ENCODE measurements around the gene LPCAT1. TPM values are rescaled to one million over a fixed set of nuclear protein-coding genes. Genes with fewer than 3 reads are reported as not detected.

The LPCAT1 gene
- total RNA-seq, 5 donors from 2014 or later (not counting 1 experiment from before 2014, with no cell fraction given): 27.9 to 57.7 (median 50.3) TPM

- no peak overlapping the region for H3K27ac Mint-ChIP-seq
- H3K27me3 Mint-ChIP-seq: peaks cover 3 to 4% of the 10 kb centered on the region in 2 donors
- Histone ChIP-seq H3K36me3 (ENCODE audit: control insufficient read depth in 2 of 2, extremely low read depth in 1 of 2, insufficient read depth in 1 of 2, low read length in 1 of 2) (no peaks in the 10 kb centered on the region), H3K27ac (ENCODE audit: low read length) (no peak overlapping the region), H3K4me1 (ENCODE audit: control insufficient read depth in 1 of 2, extremely low read depth in 1 of 2, insufficient read depth in 2 of 2, low read length in 2 of 2) (no peaks in the 10 kb centered on the region), H3K9me3 (no peaks in the 10 kb centered on the region), H3K4me3 (ENCODE audit: control insufficient read depth in 1 of 2, extremely low read depth in 1 of 2, low read length in 1 of 2) (no peak overlapping the region), H3K27me3 (replicated peaks in 1 of 2; ENCODE audit: control insufficient read depth in 2 of 2, extremely low read depth in 1 of 2, insufficient read depth in 2 of 2, low read length in 1 of 2) (peaks cover 0 to 19% of the 10 kb centered on the region in 2 experiments)
- H3K4me1 Mint-ChIP-seq: no peaks in the 10 kb centered on the region
- WGBS (ENCODE audit: insufficient coverage): 71% methylated on average over 11 of the region's 11 CpGs
- CTCF ChIA-PET: no interaction called here
- POLR2A ChIA-PET: no interaction called here
- ATAC-seq (replicated peaks in 1 of 4) (no peak), DNase-seq (no peak)
- H3K4me3 Mint-ChIP-seq: no peak overlapping the region
- H3K9me3 Mint-ChIP-seq: peaks cover 0 to 4% (median 0%) of the 10 kb centered on the region in 3 donors
- no peaks in the 10 kb centered on the region for H3K36me3 Mint-ChIP-seq
These were observed 104.1 kb downstream of the LPCAT1 start for GRCh38 chr5:1419476-1420210.

GRCh38 chr5:1418921-1419280, 104.9 kb downstream of the LPCAT1 start:
- no peaks in the 10 kb centered on the region for H3K9me3 ChIP-seq
- Mint-ChIP-seq H3K27me3 (no peaks in the 10 kb centered on the region), H3K36me3 (no peaks in the 10 kb centered on the region), H3K4me3 (no peak overlapping the region), H3K27ac (no peak overlapping the region), H3K4me1 (no peaks in the 10 kb centered on the region), H3K9me3 (peaks cover 0 to 4% (median 0%) of the 10 kb centered on the region in 3 donors)
- H3K4me3 ChIP-seq (ENCODE audit: control insufficient read depth in 1 of 2, extremely low read depth in 1 of 2, low read length in 1 of 2): no peak overlapping the region
- CTCF ChIA-PET: interaction anchor here in 1 of 2 donors (0.7 kb wide), 1 partner anchor 39 kb away, joined by 3 read pairs; no protein-coding TSS in a partner anchor
- no peaks in the 10 kb centered on the region for H3K4me1 ChIP-seq (ENCODE audit: control insufficient read depth in 1 of 2, extremely low read depth in 1 of 2, insufficient read depth in 2 of 2, low read length in 2 of 2)
- POLR2A ChIA-PET: no interaction called here
- no peak for ATAC-seq (replicated peaks in 1 of 4)
- H3K27me3 ChIP-seq (replicated peaks in 1 of 2; ENCODE audit: control insufficient read depth in 2 of 2, extremely low read depth in 1 of 2, insufficient read depth in 2 of 2, low read length in 1 of 2): peaks cover 0 to 18% of the 10 kb centered on the region in 2 experiments
- H3K27ac ChIP-seq (ENCODE audit: low read length): no peak overlapping the region
- no peak for DNase-seq
- H3K36me3 ChIP-seq (ENCODE audit: control insufficient read depth in 2 of 2, extremely low read depth in 1 of 2, insufficient read depth in 1 of 2, low read length in 1 of 2): no peaks in the 10 kb centered on the region

GRCh38 chr5:1418238-1418920, 105.4 kb downstream of the LPCAT1 start:
- DNase-seq (no peak), ATAC-seq (replicated peaks in 1 of 4) (no peak)
- Histone ChIP-seq H3K27me3 (replicated peaks in 1 of 2; ENCODE audit: control insufficient read depth in 2 of 2, extremely low read depth in 1 of 2, insufficient read depth in 2 of 2, low read length in 1 of 2) (peaks cover 0 to 20% of the 10 kb centered on the region in 2 experiments), H3K9me3 (no peaks in the 10 kb centered on the region), H3K4me1 (ENCODE audit: control insufficient read depth in 1 of 2, extremely low read depth in 1 of 2, insufficient read depth in 2 of 2, low read length in 2 of 2) (no peaks in the 10 kb centered on the region), H3K4me3 (ENCODE audit: control insufficient read depth in 1 of 2, extremely low read depth in 1 of 2, low read length in 1 of 2) (no peak overlapping the region), H3K36me3 (ENCODE audit: control insufficient read depth in 2 of 2, extremely low read depth in 1 of 2, insufficient read depth in 1 of 2, low read length in 1 of 2) (no peaks in the 10 kb centered on the region), H3K27ac (ENCODE audit: low read length) (no peak overlapping the region)
- H3K4me1 Mint-ChIP-seq: no peaks in the 10 kb centered on the region
- H3K27me3 Mint-ChIP-seq: no peaks in the 10 kb centered on the region
- ChIA-PET POLR2A (no interaction called here), CTCF (interaction anchor here in 1 of 2 donors (0.7 kb wide), 1 partner anchor 38 kb away, joined by 3 read pairs; no protein-coding TSS in a partner anchor)
- 89% methylated on average over 2 of the region's 2 CpGs for WGBS (ENCODE audit: insufficient coverage)
- no peak overlapping the region for H3K27ac Mint-ChIP-seq
- no peak overlapping the region for H3K4me3 Mint-ChIP-seq
- H3K9me3 Mint-ChIP-seq: peaks cover 0 to 4% (median 0%) of the 10 kb centered on the region in 3 donors
- H3K36me3 Mint-ChIP-seq: no peaks in the 10 kb centered on the region

- 69% methylated on average over 5 of the region's 6 CpGs for WGBS (ENCODE audit: insufficient coverage)
These were observed 106.1 kb downstream of the LPCAT1 start for GRCh38 chr5:1417586-1418225.

GRCh38 chr5:1416856-1417469, 106.8 kb downstream of the LPCAT1 start:
- Histone ChIP-seq H3K36me3 (ENCODE audit: control insufficient read depth in 2 of 2, extremely low read depth in 1 of 2, insufficient read depth in 1 of 2, low read length in 1 of 2) (no peaks in the 10 kb centered on the region), H3K4me1 (ENCODE audit: control insufficient read depth in 1 of 2, extremely low read depth in 1 of 2, insufficient read depth in 2 of 2, low read length in 2 of 2) (no peaks in the 10 kb centered on the region), H3K27me3 (replicated peaks in 1 of 2; ENCODE audit: control insufficient read depth in 2 of 2, extremely low read depth in 1 of 2, insufficient read depth in 2 of 2, low read length in 1 of 2) (peaks cover 0 to 31% of the 10 kb centered on the region in 2 experiments), H3K9me3 (no peaks in the 10 kb centered on the region), H3K4me3 (ENCODE audit: control insufficient read depth in 1 of 2, extremely low read depth in 1 of 2, low read length in 1 of 2) (no peak overlapping the region), H3K27ac (ENCODE audit: low read length) (no peak overlapping the region)
- Mint-ChIP-seq H3K4me1 (no peaks in the 10 kb centered on the region), H3K27ac (no peak overlapping the region), H3K4me3 (no peak overlapping the region), H3K27me3 (peaks cover 3% of the 10 kb centered on the region in 2 donors), H3K9me3 (peaks cover 0 to 4% (median 0%) of the 10 kb centered on the region in 3 donors), H3K36me3 (no peaks in the 10 kb centered on the region)
- POLR2A ChIA-PET: no interaction called here
- CTCF ChIA-PET: no interaction called here
- ATAC-seq (replicated peaks in 1 of 4) (no peak), DNase-seq (no peak)
- 79% methylated on average over 12 of the region's 12 CpGs for WGBS (ENCODE audit: insufficient coverage)

More at GRCh38 chr5:1417586-1418225, 106.1 kb downstream of the LPCAT1 start:
- Mint-ChIP-seq H3K27ac (no peak overlapping the region), H3K4me1 (no peaks in the 10 kb centered on the region), H3K27me3 (no peaks in the 10 kb centered on the region), H3K36me3 (no peaks in the 10 kb centered on the region), H3K9me3 (peaks cover 0 to 4% (median 0%) of the 10 kb centered on the region in 3 donors), H3K4me3 (no peak overlapping the region)
- Histone ChIP-seq H3K27me3 (replicated peaks in 1 of 2; ENCODE audit: control insufficient read depth in 2 of 2, extremely low read depth in 1 of 2, insufficient read depth in 2 of 2, low read length in 1 of 2) (peaks cover 0 to 23% of the 10 kb centered on the region in 2 experiments), H3K4me1 (ENCODE audit: control insufficient read depth in 1 of 2, extremely low read depth in 1 of 2, insufficient read depth in 2 of 2, low read length in 2 of 2) (no peaks in the 10 kb centered on the region), H3K27ac (ENCODE audit: low read length) (no peak overlapping the region), H3K9me3 (no peaks in the 10 kb centered on the region), H3K4me3 (ENCODE audit: control insufficient read depth in 1 of 2, extremely low read depth in 1 of 2, low read length in 1 of 2) (no peak overlapping the region), H3K36me3 (ENCODE audit: control insufficient read depth in 2 of 2, extremely low read depth in 1 of 2, insufficient read depth in 1 of 2, low read length in 1 of 2) (no peaks in the 10 kb centered on the region)
- ChIA-PET CTCF (no interaction called here), POLR2A (no interaction called here)
- ATAC-seq (replicated peaks in 1 of 4) (no peak), DNase-seq (no peak)

GRCh38 chr5:1415626-1416360, 108.0 kb downstream of the LPCAT1 start:
- WGBS (ENCODE audit: insufficient coverage): 74% methylated on average over 16 of the region's 22 CpGs
- no peaks in the 10 kb centered on the region for H3K9me3 ChIP-seq
- Mint-ChIP-seq H3K9me3 (peaks cover 0 to 4% (median 0%) of the 10 kb centered on the region in 3 donors), H3K4me3 (no peak overlapping the region), H3K27me3 (peaks cover 7% of the 10 kb centered on the region in 2 donors), H3K4me1 (no peaks in the 10 kb centered on the region), H3K36me3 (no peaks in the 10 kb centered on the region), H3K27ac (no peak overlapping the region)
- DNase-seq: no peak
- H3K27me3 ChIP-seq (replicated peaks in 1 of 2; ENCODE audit: control insufficient read depth in 2 of 2, extremely low read depth in 1 of 2, insufficient read depth in 2 of 2, low read length in 1 of 2): peaks cover 0 to 39% of the 10 kb centered on the region in 2 experiments
- POLR2A ChIA-PET: no interaction called here
- H3K36me3 ChIP-seq (ENCODE audit: control insufficient read depth in 2 of 2, extremely low read depth in 1 of 2, insufficient read depth in 1 of 2, low read length in 1 of 2): no peaks in the 10 kb centered on the region
- H3K4me1 ChIP-seq (ENCODE audit: control insufficient read depth in 1 of 2, extremely low read depth in 1 of 2, insufficient read depth in 2 of 2, low read length in 2 of 2): peaks cover 0 to 4% of the 10 kb centered on the region in 2 experiments
- CTCF ChIA-PET: no interaction called here
- no peak overlapping the region for H3K27ac ChIP-seq (ENCODE audit: low read length)
- no peak overlapping the region for H3K4me3 ChIP-seq (ENCODE audit: control insufficient read depth in 1 of 2, extremely low read depth in 1 of 2, low read length in 1 of 2)
- ATAC-seq (replicated peaks in 1 of 4): no peak

Data from T-cell (primary cell).